GM21825 (cell line): ENCODE measurements around the gene STAG2.

Experiments
- ATAC-seq: cut with Tn5 transposase; IDR thresholded peaks from one replicate; pipeline ENCODE4 v1.9.1; 2021; ENCODE audit warnings: mild to moderate bottlenecking, moderate library complexity; ENCODE audit not compliant: unreplicated experiment

STAG2 gene

DNA sequence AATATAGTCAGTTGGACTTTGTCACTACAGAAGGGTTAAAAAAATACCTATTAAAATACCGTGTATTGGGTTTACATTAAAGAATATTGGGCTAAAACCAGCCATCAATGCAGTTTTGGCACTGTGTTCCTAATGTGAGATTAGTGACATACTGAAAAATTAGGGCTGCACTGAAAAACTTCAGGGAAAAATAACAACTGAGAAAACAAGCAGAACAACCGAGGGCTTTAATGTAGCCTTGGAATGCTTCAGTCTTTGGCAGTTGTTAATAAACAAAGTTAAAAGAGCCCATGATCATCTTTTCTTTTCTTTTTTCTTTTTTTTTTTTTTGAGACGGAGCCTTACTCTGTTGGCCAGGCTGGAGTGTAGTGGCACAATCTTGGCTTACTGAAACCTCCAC lies 12.4 kb downstream of the STAG2 start:
- no peak for ATAC-seq

DNA sequence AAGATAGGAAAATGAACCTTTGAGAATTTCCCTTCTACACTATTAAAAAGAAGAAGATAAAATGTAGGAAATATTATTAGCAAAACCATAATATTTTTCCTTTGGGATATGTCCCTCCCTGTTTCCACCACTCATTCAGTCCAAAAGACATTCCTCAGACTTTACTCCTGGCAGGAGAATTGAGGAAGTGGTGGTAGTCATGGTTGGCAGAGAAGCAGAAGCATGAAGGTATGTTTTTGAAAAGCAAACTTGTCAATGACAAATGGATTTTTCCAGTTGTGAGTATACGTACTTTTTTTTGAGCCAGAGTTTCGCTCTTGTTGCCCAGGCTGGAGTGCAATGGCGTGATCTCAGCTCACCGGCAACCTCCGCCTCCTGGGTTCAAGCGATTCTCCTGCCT lies 13.7 kb downstream of the STAG2 start:
- no peak for ATAC-seq

DNA sequence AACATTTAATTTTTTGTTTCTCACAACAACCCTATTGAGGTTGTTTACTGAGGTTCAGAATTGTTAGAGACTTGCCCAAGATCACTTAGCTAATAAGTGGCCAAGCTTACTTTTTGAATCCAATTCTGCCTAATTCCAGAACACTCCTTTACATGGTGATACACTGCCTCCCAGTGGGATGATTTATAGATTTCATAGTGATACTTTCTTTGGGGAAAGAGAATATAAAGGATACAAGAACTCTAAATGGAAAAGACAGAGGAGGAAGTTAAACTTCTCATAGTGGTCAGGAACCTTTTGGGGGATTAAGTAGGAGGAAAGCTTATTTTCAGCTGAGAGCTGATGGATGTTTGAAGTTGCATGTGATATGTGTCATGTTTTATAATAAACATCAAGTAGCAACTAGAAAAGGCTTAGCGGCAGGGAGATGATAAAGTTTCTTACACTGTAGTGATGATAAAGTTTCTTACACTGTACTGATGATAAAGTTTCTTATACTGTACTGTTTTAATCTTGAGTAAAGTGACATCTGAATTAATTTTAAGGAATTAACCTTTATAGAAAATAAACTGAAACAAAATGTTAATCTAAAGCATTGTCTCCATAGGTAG lies 15.3 kb downstream of the STAG2 start:
- peak; percentile 48 for ATAC-seq

DNA sequence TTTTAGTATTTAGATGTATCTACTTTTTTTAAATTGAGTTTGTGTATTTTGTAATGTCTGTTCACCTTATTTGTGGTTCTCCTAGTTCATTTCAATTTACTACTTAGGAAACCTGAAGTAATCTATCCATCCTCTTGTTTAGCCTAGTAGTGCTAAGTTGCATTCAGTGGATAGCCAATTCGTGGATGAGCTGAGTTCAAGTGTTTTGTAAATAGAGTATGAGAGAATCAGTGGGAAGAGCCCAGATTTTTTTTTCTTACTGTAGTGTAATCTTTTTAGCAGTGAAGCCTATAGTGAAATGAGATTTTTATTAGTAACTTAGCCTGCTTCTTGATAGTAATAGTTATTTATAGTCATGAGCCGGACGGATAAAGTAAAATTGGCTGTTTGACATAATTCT lies 21.7 kb downstream of the STAG2 start:
- no peak for ATAC-seq

DNA sequence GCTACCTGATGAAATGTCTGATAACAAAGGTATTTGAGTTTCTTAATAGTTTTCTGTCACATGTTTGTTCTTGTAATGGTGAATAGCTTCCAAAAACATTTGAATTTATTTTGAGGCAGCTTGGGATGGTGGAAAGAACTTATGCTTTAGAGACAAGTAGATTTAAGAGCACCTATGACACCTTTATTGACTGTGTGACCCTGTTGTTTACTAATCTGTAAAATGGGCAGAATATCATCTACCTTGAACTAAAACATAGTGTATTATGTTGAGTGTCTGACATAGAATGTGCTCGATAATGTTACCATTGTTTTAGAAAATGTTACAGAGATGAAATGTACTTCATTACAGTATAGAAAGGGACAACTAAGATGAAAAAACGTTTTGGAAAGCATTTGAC lies 24.9 kb downstream of the STAG2 start:
- ATAC-seq = no peak

DNA sequence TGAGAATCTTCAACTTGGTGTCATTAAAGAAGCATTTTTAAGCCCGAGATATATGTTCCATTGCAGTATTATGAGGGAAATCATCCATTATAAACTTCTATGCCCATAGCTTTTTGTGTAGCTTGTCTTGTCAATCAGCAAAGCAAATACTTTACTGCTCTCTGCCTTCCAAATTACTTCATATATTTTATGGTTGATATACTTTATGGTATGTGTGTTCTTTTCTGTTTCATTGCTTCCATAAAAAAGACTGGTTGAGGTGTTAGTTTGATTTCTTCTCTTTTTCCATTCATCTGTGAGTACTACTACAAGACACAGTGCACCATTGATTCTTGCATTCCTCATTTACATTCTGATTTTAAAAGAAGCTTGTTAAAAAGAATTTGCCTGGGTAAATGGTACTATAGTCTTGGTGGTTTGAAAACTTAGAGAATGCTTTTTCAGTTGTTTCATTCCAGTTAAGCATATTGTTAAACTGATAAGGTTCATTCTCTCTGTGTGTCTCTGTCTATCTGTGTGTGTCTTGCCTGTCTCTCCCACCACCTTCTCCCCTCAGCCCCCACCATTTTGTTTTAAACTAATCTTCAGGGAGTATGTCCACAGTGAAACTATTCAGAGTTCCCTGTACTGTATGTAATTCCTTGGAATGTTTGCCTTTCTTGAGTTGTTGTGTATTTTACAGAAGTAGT lies 27.1 kb downstream of the STAG2 start:
- no peak for ATAC-seq

DNA sequence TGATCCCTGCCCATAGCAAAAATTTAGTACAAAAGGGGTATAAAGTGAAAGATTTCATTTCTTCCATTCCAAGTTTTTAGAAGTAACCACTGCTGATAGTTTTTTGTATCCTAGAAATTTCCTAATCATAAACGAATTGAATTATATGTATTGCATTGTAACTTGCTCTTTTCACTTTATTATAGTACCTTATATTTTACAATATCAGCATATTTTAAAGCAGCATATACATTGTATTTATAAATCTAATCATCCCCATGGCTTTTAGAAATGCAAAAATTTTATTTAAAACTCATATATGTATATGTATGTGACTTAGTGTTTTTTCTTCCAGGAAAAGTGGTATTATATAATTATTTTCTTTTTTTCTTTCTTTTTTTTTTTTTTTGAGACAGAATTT lies 27.7 kb downstream of the STAG2 start:
- ATAC-seq = no peak

DNA sequence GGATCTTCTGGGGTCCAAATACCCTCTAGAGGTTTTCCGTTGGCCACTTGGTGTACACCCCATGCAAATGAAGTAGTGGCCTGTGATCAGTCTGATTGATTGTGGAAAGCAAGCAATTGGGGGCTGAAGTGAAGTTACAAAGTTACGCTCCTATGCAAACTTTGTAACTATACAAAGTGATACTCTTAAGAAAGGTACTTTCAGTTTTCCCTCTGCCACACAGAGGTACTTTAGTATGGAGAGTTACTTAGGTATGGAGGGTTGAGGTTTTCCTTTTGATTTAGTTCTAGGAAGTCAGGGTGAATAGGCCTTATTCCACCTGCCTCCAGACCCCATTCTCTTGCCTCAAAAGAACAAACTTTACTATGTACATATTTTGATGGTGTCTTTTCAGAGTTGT lies 28.7 kb downstream of the STAG2 start:
- ATAC-seq = no peak

DNA sequence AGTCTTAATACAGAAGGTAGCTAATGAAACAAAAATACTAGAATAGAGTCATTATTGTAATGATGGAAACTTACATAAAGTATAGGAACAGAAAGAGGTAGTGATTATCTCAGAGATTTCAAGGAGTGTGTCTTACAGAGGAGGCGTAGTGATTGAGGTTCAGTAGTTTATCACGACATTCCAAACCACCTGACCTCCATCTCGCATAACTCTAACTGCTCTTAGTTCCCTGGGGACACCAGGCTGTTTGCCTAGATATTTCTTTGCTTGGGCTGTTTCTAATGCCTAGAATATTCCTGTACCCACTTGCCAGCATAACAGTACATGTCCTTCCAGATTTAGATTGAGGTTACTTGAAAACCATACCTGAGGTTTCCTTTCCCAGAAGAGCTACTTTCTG lies 29.1 kb downstream of the STAG2 start:
- ATAC-seq = no peak

DNA sequence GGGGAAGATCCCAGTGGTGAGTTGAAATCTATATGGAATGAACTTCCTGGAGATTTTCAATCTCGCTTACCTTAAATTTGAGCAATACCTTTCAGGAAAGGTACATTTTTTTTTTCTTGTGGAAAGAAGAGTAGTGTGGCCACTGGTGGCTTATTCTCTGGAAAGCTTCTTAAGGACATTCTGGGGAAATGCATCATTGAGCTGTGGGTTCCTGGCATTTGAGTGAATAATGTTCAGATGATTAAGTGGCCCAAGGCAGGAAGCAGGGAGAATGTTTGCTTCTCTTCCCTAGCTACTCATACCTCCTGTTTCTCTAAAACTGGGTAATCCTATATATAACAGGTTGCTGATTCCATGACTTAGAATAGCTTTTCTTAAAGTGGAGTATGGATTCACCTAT lies 31.8 kb downstream of the STAG2 start:
- no peak for ATAC-seq

DNA sequence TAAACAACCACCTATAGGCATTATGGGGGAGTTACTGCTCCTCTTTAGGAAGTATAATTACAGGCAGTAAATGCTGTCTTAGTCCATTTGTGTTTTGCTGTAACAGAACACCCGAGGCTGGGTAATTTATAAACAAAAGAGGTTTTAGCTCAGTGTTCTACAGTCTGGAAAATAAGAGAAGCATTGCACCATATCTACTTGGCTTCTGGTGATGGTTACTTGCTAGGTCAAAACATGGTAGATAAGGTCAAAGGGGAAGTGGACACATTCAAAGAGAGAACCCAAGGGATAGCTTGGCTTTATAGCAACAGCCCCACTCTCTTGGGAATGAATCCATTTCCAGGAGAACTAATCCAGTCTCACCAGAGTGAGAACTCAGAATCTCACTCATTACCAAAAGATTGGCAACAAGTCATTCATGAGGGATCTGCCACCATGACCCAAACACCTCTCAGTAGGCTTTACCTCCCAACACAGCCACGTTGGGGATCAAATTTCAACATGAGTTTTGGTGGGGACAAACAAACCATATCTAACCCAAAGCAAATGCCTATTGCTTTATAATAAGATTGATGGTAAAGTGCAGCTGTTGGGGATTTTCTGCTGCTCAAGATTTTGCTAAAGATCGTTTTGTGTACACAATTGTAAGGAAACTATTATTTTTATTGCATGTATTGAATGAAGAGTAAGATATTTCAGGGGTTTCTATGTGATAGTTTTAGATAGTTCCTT lies 32.6 kb downstream of the STAG2 start:
- no peak for ATAC-seq

DNA sequence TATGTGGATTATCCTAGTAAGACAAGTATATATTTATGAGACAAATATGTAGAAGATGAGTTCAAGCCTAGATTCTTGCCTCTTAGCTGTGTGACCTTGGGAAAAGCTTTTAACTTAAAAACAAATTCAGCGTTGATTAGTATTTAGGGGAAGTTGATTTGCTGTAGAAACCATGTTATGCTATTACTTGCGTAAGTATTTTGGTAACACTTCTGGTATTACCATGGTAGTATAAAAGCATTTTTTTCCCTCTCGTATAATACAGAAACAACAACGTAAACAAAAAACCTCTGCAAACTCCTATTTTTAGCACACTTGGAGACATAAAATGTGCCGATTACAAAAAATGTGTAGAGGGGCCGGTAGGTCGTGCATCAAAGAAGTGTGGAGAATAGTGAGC lies 33.2 kb downstream of the STAG2 start:
- ATAC-seq = no peak

DNA sequence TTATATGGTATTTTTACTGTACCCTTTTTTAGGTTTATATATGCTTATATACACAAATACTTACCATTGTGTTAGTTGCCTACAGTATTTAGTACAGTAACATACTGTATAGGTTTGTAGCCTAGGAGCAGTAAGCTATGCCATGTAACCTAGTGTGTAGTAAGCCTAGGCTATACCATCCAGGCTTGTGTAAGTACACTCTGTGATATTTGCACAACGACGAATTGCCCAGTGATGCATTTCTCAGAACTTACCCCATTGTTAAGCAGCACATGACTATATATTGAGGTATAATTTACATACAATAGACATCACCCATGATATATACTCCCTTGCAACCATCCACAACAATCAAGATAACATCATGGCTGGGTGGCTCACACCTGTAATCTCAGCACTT lies 40.1 kb downstream of the STAG2 start:
- no peak for ATAC-seq

DNA sequence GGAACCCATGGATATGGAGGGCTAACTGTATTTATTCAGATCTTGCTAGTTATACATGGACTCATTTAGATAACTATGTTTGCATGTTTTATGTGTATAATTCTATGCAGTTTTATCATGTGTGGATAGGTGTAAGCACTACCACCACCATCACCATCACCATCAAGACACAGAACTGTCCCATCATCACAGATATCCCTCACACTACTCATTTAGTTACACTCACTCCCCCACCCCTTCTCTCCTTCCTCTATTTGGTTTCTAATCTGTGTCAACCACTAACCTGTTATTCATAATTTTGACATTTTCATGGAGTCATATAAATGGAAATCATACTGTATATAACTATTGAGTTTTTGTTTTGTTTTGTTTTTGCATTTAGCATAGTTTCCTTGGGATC lies 43.7 kb downstream of the STAG2 start:
- no peak for ATAC-seq

DNA sequence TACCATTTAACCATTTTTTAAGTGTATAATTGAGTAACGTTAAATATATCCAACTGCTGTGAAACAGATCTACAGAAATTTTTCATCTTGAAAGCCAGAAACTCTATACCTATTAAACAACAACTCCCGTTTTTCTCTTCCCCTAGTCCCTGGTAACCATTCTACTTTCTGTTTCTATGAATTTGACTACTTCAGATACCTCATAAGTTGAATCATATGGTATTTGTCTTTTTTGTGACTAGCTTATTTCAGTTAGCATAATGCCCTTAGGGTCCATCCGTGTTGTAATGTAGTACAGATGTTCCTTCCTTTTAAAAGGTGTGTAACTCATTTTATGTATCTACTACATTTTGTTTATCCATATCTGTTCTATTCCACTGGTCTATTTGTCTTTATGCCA lies 48.7 kb downstream of the STAG2 start:
- peak; percentile 59 for ATAC-seq

DNA sequence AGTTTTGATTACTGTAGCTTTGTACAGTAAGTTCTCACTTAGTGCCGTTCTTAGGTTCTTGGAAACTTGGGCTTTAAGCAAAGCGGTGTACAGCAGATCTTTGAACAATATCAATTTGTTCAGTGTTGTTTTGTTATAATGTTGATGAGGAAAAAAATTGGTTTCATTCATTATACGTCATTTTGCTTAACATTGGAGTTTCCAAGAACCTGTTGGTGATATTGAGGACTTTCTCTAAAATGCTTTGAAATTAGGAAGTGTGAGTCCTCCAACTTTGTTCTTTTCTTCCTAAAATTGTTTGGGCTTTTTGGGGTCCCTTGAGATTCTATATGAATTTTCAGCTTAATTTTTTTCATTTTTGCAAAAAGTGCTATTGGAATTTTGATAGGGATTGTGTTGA lies 49.1 kb downstream of the STAG2 start:
- ATAC-seq = no peak

DNA sequence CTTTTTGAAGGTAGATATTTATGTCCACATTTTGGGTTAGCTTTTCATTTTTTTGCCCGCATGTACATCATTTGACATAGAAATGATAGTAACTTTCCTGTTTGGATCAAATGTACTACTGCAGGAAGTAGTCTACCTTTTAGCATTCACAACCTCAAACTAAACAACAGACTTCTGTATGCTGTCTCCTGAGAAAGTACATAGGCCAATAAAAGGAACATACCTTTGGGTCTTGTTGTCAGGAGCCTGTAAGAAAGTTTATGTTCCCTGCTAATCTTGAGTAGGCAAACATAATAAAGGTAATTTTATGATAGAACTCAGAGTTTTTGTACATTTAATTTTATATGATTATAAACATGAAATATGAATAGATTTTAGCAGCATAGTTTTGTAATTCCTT lies 54.2 kb downstream of the STAG2 start:
- no peak for ATAC-seq

DNA sequence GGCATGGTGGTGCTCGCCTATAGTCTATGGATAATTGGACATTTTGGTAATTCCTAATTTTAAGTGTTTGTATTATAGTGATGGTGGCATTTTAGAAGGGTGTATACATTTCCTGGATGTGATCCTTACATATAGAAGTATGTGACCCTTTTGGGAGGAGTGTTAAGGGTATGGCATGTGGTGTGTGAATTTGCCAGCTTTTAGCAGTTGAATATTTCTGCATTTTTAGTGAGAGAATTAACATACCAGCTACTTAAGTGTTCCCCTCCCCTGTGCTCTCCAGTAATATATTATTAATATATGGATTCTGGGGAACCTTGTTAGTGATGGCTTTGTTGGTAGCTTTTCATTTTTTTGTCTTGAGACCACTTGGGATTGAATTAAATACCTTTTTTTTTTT lies 55.3 kb downstream of the STAG2 start:
- ATAC-seq = no peak

DNA sequence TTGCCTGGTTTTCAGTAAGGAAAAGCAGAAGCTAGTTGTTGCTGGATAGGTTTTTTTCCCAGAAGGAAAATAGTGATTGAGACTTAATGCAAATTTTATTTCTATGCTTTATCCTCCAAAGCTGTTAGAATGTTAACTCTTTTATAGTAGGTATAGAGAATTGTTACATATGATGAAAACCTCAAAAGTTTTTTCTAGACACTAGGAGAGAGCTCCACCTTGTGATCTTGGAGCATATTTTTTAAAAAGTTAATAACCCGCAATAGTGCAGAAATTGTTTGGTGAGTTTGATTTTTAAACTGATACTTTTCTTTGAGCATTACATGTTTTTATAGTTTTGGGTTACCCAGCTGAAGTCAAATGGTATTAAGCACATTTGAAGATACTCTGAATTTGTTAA lies 56.5 kb downstream of the STAG2 start:
- no peak for ATAC-seq

DNA sequence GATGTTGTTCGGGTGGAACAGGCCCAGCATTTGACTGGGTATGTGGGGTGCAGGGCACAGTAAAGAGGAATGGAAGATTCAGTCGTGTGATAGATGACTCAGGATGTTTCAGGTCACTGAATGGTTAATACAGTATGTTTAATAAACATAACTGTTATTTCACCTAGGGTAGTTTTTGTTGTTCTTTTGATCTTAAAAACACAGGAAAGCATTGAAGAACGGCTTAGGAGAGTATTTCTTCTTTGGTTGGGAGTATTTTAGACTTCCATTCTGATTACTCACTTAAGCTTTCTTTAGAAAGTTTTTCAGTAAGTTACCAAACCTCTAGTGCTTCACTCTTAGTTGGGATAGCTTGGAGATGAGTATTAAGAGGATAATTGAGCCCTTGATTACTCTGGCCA lies 62.3 kb downstream of the STAG2 start:
- ATAC-seq = no peak

DNA sequence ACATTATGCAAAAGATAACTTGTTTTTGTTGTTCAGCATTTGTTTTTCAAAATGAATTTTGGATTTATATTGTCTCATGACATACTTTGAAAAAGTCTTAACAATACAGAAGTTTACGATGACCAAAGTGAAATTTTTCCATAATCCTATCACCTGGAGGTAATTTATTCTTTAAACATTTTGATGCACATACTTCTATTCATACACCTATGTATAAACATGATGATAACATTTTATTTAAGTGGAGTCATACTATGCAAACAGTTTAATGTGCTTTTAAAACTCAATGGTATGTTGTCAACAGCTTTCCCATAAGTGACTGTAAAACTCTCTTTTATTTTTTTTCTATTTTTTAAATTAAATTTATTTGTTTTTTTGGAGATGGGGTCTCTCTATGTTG lies 65.0 kb downstream of the STAG2 start:
- ATAC-seq = no peak

DNA sequence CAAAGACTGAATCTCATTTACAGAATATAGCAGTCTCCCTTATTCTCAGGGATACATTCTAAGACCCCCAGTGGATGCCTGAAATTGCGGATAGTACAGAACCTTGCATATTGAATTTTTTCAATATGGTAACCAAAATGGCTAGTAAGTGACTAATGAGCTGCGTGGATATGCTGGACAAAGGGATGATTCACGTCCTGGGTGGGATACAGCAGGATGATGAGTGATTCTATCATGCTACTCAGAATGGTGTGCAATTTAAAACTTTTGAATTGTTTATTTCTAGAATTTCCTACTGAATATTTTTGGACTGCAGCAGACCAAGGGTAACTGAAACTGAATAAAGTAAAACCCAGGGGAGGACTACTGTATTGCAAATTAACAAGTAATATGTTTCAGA lies 66.7 kb downstream of the STAG2 start:
- no peak for ATAC-seq
